GM19193 (cell line): Measurements from ENCODE around the gene EPC2.

Source experiments
- POLR2A ChIP-seq: IDR thresholded peaks from 4 replicates; pipeline ENCODE4 v1.6.1; 2011; ENCODE audit not compliant: insufficient read depth, insufficient read length; ENCODE audit errors: extremely low read depth

Gene EPC2

DNA sequence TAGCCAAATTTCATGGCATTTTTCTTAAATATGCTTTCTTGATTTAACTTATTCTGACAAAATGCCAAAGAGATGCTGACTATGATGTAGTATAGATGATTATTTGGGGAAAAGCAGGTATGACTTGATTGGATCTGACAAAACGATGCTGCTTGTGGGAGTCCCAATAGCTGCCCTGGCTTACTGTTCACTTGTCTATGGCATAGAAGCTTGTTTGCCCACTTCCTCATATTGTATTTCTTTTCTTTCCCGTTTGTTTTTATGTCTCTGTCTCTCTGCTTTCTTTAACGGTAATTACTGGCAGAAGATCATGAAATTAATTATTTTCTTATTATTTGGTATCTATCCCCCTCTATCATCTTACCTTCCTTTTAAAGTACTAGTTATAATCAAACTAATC lies 43.0 kb downstream of the EPC2 start:
- TF ChIP-seq POLR2A = no peak

- TF ChIP-seq POLR2A = no peak
These were observed 52.4 kb downstream of the EPC2 start for GRCh38 chr2:148696985-148697384.

DNA sequence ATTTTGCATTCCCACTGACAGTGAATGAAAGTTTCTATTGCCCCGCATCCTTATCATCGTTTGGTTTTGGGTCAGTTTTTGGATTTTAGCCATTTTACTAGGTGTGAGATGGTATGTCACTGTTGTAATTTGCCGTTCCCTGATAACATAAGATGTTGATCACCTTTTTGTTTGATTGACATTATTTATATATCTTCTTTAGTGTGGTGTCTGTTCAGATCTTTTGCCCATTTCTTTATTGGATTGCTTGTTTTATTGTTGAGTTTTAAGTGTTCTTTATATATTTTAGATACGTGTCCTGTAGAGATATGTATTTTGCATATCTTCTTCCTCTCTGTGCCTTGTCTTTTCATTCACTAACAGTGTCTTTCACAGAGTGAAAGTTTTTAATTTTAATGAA lies 55.3 kb downstream of the EPC2 start:
- TF ChIP-seq POLR2A = no peak

DNA sequence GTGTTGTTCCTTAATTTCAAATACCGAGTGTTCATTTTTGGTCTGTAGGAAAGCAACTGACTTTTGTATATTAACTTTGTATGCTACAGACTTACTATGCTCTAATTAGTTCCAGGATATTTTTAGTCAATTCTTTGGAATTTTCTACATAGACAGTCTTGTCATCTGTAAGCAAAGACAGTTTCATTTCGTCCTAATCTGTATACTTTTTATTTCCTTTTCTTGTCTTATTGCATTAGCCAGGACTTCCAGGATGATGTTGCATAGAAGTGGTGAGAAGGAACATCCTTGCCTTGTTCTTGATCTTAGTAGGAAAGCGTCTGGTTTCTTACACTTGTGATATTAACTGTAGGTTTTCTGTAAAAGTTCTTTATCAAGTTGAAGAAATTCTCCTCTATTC lies 56.5 kb downstream of the EPC2 start:
- TF ChIP-seq POLR2A = no peak

GRCh38 chr2:148701877-148702276 lies 57.3 kb downstream of the EPC2 start:
- no peak for TF ChIP-seq POLR2A

DNA sequence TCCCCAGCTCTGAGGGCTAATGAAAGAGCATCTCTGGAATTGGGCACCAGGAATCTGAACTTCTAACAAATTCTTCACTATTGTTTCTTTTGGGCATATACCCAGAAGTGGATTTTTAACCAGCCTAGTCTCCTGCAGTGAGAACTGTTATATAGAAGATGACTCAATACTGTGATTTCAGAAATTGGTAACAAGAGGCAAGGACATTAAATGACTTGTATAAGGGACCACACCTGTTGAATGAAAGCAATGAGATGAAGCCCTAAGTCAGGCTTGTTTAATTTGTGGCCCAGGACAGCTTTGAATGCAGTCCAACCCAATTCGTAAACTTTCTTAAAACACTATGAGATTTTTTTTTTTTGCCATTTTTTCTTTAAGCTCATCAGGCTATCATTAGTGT lies 57.9 kb downstream of the EPC2 start:
- TF ChIP-seq POLR2A = no peak

DNA sequence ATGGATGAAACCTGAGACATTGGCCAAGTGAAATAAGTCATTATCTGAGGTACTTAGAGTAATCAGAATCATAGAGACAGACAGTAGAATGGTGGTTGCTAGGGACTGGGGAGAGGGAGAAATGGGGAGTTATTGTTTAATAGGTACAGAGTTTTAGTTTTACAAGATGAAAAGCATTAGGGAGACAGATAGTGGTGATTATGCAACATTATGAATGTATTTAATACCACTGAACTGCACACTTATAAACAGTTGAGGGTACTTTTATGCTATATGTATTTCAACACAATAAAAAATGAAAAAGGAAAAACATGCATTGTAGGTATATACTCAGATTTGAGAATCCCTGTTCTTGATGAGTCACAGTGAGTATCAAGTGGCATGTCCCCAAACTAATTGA lies 59.7 kb downstream of the EPC2 start:
- TF ChIP-seq POLR2A = no peak

DNA sequence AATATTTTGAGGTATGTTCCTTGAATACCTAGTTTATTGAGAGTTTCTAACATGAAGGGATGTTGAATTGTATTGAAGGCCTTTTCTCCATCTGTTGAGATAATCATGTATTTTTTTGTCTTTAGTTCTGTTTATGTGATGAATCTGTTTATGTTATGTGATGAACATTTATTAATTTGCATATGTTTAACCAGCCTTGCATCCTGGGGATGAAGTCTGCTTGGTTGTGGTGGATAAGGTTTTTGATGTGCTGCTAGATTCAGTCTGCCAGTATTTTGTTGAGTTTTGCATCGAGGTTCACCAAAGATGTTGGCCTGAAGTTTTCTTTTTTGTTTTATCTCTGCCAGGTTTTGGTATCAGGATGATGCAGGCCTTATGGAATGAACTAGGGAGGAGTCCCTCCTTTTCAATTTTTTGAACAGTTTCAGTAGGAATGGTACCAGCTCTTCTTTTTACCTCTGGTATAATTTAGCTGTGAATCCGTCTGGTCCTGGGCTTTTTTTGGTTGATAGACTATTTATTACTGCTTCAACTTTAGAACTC lies 71.9 kb downstream of the EPC2 start:
- no peak for TF ChIP-seq POLR2A

DNA sequence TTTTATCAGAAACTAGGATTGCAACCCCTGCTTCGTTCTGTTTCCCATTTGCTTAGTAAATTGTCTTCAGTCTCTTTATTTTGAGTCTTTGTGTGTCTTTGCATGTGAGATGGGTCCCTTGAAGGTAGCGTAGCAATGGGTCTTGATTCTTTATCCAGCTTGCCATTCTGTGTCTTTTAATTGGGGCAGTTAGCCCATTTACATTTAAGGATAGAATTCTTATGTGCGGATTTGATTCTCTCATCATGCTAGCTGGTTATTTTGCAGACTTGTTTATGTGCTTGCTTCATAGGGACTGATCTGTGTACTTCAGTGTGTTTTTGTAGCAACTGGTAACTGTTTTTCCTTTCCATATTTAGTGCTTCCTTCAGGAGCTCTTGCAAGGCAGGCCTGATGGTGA lies 73.5 kb downstream of the EPC2 start:
- no peak for TF ChIP-seq POLR2A

DNA sequence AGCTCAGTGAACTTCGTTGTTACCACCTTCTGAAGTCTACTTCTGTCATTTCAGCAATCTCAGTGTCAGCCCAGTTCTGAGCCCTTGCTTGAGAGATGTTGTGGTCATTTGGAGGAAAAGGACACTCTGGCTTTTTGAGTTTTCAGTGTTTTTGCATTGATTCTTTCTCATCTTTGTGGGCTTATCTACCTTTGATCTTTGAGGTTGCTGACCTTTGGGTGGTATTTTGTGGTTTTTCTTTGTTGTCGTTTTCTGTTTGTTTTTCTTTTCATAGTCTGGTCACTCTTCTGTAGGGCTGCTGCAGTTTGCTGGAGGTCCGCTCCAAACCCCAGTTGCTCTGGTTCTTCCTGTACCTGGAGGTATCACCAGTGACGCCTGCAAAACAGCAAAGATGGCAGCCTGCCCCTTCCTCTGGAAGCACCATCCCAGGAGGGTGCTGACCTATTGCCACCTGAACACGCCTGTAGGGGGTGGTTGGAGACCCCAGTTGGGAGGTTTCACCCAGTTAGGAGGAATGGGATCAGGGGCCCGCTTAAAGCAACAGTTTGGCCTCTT lies 74.7 kb downstream of the EPC2 start:
- TF ChIP-seq POLR2A = no peak

DNA sequence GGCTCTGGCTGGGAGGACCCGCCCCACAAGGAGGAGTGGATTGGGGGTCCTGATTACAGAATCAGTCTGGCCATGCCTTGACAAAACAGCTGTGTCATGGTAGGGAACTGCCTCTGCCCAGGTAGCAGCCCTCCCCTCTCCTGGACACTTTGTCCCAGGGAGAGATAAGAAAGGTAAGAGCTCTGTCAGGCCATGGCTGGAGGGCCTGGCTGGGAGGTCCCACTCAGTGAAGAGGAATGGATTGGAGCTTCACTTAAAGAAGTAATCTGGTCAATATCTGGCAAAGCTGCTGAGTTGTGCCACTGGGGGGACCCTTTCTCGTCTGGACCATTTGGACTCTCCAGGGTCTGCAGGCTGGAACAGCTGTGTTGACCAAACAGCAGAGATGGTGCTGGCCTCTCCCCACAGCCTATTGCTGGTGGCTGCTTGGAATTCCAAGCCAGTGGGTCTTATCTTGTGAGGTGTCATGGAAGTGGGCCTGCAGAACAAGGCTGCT lies 75.4 kb downstream of the EPC2 start:
- no peak for TF ChIP-seq POLR2A

DNA sequence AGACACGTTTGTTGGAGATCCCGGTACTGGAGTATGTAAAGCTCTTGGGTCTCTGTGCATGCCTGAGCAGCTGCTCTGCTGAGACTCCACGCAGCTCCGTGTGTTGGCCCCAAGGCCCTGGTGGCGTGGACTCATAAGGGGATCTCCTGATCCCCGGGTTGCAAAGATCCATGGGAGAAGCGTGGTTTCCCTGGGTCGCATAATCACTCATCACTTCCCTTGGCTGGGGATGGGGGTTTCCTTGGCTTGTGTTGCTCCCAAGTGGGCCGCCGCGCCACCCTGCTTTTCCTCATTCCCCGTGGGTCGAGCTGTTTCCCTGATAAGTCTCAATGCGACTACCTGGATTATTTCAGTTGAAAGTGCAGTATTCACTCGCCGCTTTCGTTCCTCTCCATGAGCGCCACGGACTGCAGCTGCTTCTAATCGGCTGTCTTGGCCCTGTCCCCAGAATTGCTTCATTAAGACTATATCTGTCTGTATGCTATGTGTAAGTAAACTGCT lies 76.0 kb downstream of the EPC2 start:
- no peak for TF ChIP-seq POLR2A

- TF ChIP-seq POLR2A = no peak
These were observed 77.0 kb downstream of the EPC2 start for GRCh38 chr2:148721520-148721931.

DNA sequence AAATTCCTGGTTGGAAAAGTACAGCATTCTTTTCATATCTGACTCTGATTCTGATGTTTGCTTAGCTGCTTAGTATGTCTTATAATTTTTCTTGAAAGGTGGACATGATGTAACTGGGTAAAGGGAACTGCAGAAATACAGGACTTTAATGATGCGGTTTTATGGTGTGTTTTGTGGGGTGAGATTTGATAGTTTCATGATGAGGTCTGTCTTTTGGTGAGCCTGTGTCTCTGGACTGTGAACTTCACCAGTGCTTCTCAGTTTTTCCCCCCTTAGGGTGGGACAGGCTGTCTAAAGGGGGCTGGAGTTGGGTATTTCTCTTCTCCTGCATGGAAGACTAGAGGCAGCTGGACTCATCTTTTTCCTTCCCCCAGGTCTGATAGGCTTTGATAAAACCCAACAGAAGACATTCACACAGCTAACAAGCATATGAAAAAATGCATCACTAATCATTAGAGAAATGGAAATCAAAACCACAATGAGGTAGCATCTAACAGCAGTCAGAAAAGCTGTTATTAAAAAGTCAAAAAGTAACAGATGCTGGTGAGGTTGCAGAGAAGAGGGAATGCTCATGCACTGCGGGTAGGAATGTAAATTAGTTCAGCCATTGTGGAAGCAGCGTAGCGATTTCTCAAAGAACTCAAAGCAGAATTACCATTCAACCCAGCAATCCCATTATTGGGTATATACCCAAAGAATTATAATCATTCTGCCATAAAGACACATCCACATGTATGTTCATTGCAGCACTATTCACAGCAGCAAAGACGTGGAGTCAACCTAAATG lies 77.6 kb downstream of the EPC2 start:
- no peak for TF ChIP-seq POLR2A

- no peak for TF ChIP-seq POLR2A
These were observed 81.0 kb downstream of the EPC2 start for GRCh38 chr2:148725564-148725963.

- no peak for TF ChIP-seq POLR2A
These were observed 81.7 kb downstream of the EPC2 start for GRCh38 chr2:148726228-148726627.

DNA sequence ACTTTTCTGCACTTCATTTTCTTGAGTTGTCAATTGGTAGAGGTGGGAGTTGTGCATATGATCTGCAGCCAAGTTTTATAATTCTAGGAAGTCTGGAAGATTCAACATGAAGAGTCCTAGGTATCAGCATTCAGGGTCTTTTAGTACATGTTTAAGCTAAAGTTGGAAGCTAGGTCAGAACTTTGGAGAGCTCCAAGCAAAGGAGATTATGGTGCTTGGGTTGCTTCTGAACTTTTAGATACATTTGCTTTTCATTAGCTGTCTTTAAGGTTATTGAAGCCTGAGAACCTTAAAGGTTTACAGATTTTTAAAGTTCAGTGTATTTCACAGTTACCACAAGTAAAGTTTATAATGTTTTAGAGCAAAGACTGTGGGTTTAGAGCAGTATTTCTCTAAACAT lies 85.5 kb downstream of the EPC2 start:
- no peak for TF ChIP-seq POLR2A

DNA sequence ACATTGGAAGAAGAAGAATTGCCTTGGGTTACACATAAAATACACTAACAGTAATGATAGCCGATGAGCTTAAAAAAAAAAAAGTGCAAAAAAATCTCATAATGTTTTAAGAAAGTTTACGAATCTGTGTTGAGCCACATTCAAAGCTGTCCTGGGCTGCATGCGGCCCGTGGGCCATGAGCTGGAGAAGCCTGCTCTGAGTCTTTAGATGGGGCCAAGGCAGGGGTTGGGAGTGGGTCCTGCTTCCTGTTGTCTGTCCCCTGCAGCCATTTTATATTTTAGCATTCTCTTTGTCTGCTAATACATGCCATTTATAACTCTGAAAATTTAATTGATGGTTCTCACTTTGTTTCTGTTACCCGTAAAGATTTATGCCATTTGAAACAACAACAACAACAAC lies 93.2 kb downstream of the EPC2 start:
- no peak for TF ChIP-seq POLR2A
